Stimulated activated CD4-positive, alpha-beta T cell treated with anti-CD3 and anti-CD28 coated beads, TNF-alpha, amount 100 ng/mL, for 4 hours (primary cell): Measurements from ENCODE around the gene BET1.

Source experiments
- DNase-seq, 3 experiments: peaks; one replicate each; pipeline ENCODE4 v3.0.0-alpha.2; 2020; ENCODE audit warnings: low read depth in 3 of 3

BET1 gene

DNA sequence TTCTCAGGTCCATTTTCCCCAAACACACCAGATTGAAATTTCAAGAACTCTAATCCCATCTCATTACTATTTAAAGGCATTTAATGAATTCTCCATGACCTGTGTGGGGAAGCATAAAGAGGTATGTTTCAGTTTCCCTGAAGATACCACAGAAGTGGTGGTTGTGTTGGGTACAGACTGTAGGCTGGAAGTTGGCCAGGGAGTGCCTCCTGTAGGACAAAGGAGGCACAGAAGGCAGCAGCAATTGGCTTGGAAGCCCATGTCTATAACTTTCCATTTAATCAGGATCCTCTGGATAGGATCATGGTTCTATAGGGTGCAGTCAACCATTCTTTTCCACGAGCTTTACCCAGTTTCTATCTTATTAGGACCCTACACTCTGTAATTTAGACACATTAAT is 8.6 kb upstream of the BET1 start:
- no peak for DNase-seq

DNA sequence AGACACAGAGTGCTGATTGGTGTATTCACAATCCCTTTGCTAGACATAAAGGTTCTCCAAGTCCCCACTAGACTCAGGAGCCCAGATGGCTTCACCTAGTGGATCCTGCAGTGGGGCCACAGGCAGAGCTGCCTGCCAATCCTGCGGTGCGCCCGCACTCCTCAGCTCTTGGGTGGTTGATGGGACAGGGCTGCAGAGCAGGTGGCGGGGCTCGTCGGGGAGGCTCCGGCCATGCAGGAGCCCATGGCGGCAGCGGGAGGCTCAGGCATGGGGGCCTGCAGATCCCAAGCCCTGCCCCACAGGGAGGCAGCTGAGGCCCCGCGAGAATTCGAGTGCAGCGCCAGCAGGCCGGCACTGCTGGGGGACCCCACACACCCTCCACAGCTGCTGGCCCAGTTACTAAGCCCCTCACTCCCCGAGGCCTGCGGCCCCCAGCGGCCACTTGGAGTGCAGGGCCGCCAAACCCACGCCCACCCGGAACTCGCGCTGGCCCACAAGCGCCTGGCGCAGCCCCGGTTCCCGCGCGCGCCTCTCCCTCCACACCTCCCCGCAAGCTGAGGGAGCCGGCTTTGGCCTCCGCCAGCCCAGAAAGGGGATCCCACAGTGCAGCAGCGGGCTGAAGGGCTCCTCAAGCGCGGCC is 7.7 kb upstream of the BET1 start:
- no peak for DNase-seq

DNA sequence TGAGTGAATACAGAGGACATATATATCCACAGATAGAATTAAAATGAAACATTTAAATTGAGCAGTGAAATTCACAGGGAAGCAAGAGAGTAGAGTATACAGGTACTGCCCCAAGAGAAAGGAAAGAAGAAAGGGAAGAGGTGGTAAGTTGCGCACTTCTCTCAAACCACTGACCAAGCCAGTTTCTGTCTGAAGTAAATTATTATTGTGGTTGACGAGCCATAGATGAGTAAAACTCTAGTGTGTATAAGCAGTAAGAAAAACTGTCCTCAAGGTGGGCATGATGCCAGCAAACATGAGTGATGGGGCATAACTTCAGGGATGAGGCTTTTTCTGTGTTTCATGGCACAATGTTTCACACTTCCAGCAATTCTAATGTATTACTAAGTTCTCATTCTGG is 4.4 kb upstream of the BET1 start:
- DNase-seq: no peak

DNA sequence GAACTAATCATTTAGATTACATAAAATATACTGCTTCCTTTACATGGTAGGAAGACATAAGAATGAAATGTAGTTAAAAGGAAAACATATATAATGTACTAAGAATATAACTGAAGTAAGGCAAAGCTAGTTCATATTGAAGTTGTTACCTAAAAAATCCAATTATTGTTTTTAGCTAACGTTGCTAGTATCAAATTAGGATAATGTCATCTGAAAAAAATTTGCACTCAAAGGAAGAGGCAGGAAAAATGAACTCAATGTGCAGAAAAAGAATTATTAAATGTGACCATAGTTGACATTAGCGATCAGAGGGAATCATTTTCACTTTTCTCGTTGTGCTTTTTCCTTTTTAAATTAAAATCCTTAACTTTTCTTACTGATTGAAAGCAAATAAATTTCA is 1.6 kb upstream of the BET1 start:
- DNase-seq: no peak

DNA sequence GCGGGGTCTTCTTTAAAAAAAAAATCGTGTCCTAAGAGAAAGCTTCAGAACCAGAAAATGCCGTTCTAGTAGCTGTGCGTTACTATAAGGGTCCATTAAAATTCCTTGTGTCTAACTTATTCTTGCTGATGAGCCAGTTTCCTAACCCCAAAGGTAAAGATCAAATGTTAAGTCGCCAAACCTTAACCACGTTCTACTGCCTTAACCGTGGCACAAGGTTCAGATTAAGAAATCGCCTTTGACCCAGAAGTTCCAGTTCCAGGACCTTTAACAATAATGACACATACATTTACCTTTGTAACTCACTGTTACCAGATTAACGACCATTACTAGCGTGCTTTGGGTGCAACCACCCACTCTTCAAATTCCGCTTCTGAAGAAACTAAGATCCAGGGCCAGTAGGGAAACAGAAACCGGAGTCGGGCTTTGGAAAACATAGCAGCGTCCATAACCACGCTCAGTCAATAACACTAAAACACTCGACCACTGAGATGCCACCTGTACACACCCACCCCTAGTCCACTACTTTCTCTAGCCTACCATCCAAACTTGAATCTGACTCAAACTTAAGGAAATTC is 620 bp downstream of the BET1 start:
- DNase-seq: no peak

DNA sequence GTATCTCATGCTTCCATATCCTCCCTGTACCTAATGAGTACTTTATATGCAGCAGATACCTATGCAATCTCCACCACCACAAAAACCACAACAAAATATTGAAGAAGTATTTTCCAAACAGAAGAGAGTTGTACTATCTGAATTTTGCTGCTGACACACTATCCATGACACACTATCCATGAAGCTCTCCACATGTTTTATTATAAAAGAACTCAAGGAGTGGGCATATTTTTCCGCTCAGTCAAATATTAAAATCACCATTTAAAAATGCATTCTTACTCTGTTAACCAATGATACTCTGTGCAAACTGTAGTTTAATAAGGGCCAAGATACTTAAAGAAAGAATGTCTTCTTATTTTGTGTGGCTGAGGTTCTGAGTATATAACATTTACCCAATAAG is 2.8 kb downstream of the BET1 start:
- no peak for DNase-seq

DNA sequence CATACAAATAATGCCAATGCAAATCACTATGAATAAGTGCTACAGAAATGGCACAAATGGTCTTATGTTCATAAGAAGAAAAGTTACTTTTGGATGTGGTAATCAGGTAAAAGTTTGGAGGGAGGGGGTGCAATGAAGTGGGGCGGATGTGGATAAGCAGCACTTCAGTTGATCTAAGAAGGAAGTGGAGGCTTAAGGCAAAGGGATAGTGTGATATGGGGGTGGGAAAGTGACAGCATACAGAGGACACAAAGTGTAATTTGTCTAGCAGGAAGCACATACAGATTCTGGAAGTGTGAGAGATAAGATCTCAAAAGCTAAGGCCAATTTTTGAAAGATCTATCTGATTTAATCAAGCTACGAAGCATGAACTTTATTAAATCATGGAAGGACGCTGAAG is 6.3 kb downstream of the BET1 start:
- DNase-seq: no peak

DNA sequence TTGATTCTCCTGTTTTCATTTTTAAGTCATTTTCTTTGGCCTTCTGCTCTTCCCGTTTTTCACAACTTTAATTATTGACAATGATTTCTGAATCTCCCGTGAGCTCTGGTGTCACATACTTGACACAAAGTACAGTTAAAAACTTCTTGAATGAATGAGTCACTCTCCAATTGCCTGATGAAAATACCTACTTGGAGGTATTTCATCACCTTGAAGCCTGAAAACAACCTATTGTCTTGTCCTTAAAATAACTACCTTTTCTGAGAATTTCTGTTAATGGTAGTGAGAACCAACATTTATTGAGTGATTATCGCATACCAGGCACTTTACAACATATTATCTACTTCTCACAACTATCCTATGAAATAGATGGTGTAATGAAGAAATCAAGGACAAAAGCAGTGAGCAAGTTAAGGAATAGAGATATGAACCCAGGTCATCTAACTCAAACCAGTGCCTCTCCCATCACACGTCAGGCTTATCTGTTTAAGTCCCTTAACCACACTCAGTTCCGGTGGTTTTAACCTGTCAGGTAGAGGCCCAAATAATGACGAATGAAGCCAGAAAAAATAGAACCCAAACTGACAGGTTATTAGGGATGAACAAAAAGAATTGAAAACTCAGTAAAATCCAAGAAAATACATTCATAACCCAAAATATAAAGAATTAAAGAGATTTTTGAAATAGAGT is 11.6 kb downstream of the BET1 start:
- DNase-seq: no peak

DNA sequence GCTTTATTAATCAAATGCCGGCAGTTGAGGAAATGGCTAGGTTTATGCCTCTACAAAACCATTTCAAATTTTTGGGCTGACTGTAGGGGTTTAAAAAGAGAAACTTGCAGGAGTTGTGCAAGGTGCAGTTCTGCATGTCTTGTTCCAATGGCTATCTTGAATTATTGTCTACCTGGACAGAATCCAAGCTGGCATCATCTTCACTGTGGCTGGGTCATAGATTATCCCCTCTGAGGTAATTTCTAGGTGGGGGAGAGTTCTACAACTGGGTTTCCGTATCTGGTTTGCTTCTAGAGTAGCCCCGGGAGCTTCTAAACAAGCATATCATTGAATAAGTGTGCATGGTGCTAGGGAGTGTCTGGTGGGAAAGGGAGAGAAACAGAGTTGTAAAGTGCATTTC is 16.9 kb downstream of the BET1 start:
- DNase-seq: no peak

DNA sequence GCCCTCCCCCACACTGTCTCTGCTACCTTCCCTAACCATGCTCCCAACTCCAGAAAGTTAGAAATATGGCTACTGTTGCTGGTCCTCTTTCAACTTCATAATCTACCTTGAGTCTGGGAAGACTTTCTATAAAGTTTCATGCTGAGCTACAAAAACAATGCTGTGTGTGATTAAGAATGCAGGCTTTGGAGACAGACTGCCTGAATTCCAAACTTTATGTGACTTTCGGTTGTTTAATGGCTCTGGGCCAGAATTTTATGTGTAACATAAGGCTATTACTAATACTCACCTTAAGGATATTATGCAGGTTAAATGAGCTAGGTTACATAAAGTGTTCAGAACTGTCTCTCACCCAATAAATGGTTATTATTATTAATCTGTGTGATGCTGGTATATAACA is 19.1 kb downstream of the BET1 start:
- no peak for DNase-seq

DNA sequence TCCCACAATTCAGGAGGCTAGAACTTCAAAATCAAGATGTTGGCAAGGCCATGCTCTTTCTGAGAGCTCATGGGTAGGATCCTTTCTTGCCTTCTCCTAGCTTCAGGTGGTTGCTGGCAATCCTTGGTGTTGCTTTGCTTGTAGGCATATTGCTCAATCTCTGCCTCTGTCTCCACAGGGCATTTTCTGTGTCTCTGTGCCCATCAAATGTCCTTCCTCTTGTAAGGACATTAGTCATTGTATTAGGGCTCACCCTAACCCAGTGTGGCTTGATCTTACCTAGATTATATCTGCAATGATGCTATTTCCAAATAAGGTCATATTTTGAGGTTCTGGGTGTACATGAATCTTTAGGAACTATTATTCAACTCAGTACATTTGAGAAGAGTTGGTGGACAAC is 20.1 kb downstream of the BET1 start:
- DNase-seq: no peak

DNA sequence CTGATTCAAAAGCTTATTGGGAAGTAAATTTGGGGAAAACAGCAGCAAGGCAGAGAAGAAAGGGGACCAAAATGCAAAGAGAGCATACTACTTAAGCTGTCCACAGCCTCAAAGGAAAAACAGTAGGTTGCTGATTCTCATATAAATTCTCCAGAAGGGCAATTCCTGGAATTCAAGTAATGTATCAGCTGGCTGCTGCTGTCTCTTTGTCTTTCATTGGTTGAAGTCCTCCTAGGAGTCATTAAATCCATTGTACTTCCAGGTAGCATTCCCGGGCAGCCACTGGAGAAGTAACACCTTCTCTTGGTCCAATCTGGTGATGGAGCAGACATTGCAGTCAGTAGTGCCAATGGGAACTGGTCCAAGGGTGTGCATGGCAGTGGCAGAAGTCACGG is 22.7 kb downstream of the BET1 start:
- DNase-seq: no peak

DNA sequence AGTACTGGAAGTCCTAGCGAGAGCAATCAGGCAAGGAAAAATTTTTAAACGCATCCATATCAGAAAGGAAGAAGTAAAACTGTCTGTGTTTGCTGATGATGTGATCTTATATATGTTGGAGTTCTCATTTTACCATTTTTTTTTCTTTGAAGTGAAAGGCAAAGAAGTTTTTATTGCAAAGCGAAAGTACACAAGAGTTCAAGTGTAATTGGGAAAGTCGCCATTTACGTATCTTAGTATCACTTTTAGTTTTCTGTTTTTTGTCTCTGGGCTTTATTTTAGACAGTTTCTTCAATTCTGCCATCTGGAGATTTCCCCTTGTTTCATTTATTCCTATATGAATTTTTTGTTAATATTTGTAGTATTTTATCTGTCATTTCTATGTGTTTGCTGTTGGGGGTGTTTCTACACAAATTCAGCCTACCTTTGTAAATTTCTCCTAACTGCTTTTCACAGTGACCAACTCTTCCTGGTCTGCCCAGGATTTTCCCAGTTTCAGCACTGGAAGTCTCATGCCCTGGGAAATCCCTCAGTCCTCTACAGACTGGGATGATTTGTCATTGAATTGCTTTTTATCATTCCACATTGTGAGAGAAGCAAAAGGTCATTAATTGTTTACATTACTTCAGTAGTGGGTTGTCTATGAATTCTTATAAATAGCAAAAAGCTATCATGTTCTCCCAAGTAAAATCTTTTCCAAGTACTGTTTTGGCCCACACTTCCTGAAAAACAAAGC is 23.2 kb downstream of the BET1 start:
- DNase-seq: no peak

DNA sequence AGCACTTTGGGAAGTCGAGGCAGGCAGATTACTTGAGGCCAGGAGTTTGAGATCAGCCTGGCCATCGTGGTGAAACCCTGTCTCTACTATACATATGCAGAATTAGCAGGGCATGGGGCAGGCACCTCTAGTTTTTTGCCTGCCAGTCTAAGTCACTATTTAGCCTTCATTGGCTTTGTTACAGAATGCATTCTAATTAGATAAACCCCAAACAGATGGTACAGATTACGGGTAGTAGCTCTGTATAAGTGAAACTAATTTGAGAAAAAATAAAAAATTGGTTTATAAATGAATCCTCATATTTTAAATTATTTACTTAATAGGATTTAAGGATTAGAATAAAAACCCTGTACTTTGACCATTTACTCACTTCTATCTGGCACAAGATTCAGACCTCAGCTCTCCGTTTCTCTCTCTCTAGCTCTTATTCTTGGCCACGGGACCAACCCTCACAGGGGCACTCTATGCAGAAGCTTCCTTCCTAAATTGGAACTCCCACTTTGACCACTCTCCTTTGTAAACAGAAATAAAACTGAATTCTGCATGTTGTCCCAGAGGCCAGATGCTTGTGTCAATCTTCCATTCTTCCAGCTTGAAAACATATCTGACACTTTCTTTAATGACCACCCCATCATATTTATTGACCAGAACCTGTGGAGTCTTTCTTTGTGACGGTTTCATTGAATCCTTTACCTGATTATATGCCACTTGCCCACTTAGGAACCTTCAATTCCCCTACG is 26.8 kb downstream of the BET1 start:
- no peak for DNase-seq

DNA sequence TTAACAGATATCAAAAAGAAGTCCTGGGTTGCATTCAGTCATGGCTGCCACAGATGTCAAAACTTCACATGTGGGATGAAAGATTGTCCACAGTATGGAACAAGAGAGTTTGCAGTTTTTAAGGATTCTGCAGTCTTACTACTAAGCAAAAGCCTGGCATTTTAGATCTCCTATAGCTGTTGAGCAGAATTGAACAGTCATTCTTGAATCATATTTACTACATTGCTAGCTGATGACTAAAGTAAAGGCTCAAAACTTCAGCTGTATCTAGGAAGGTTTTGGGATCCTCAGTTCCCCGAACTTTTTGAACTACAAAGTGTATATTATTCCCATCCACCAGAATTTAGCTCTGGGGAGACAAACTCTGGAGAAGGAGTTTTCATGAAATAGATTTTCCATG is 31.0 kb downstream of the BET1 start:
- DNase-seq: no peak

DNA sequence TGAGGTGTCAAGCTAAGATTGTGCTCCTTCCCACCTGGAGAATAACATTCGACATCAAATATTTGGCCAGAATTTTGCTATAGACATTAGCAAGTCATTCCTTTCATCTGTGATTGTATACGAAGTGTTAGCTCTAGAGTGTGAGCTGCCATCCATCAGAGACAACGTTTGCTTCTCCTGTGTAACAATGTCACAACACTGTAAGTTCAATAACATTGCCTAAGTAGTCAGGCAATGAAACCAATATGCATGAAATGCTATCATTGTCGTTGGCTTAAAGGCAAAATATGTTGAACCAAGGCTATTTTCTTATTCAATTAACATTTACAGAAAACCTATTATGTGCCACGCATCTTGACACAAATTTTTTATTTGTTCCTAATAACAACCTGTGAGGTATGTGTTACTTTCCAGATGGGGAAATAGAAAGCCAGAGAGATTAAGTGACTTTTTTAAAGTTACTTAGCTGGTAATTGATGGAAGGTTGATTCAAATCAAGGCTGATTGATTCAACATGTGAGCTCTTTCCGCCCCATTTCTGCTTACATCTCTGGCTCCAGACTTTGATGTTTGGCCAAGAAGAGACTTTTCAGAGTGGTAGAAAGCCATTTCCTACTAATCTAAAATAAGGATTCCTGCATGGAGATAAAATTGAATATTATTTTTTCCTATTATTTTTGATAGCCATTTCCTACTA is 32.0 kb downstream of the BET1 start:
- DNase-seq: no peak

DNA sequence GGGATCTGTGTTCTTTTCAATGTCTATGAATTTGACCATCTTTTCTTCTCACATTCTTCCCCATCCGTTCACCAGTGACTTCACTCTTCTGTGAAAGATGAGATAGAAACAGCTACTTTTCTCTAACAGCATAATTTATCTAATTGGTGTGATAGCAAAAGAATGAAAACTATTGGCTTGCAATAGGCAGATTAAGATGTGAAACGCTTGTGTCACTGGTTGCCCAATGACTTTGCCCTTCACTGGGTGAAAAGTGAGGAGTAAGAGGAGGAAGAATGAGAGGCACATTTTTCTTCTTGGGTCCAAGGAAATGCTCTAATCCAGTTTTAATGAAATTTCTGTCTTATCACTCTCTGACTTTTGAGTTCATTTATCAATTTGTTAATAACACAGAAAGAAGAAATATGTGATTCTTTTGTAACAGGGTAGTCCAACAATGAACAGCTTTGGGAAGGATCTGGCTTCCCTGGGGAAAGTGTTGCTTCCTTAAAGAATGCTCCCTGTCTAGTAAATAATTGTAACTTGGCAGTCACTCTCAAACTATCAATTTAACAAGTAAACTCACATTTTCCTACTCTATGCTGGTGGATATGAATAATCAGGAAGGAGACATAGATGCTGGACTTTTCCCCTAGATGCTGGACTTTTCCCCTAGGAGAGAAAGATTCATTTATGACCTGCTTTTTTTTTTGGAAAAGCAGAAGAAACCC is 35.1 kb downstream of the BET1 start:
- no peak for DNase-seq

DNA sequence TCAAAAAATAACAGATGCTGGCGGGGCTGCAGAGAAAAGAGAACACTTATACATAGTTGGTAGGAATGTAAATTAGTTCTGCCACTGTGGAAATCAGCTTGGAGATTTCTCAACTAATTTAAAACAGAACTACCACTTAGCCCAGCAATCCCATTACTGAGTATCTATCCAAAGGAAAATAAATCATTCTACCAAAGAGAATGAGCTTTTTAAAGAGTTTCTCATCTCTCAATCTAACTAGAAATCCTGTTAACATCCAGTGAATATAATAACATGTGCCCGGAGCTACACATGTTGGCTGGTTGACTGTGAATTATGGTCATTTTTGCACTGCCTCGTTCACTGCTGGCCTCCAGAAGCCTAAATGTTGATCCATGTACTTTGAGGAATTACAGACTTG is 39.3 kb downstream of the BET1 start:
- DNase-seq: no peak

DNA sequence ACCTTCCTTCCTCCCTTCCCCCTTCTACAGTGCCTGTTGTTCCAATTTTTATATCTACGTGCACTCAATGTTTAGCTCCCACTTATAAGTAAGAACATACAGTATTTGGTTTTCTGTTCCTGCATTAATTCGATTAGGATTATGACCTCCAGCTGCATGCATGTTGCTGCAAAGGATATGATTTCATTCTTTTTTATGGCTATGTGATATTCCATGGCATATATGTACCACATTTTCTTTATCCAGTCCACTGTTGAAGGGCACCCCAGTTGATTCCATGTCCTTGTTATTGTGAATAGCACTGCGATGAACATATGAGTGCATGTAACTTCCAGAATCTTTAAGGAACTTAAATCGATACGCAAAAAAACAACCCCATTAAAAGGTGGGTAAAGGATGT is 39.9 kb downstream of the BET1 start:
- no peak for DNase-seq

DNA sequence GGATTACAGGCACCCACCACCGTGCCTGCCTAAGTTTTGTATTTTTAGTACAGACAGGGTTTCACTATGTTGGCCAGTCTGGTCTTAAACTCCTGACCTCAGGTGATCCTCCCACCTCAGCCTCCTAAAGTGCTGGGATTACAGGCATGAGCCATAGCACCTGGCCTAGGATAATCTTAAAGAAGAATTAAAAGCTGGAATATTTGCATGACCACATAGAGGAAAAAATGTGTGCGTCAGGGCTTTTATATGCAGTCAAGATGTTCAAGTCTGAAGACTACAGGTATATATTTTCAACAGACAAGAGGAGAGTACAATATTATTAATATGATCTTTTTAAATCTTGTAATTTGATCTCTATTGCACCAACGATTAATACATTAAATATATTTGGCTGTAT is 43.2 kb downstream of the BET1 start:
- no peak for DNase-seq

DNA sequence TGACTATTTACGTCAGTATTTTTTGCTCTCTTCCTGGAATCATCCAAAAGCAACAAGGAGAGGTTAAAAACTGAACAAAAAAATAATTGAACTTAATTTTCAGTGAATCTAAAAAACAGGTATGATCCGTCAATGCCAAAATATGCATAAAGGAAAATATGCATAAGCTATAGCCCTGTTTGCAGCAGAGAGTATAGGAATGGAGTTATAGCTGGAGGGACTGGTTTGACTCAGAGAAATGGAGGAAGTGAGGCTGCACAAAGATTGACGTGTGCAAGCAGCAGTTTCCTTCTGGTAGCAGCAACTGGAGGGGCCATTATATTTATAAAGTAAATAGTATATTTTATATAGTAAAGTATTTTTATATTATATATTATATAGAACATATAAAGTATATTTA is 45.5 kb downstream of the BET1 start:
- DNase-seq: no peak
